GM12878 (cell line): ENCODE measurements around the gene PMPCA. TPM values are rescaled to one million over a fixed set of nuclear protein-coding genes. Genes with fewer than 3 reads are reported as not detected.
A peak's percentile ranks its signal among the peaks of the same experiment; 100 is the strongest.

ENCODE experiments used
- ATF3 ChIP-seq: IDR thresholded peaks from 2 replicates; pipeline ENCODE4 v1.6.1; 2011; ENCODE audit warnings: low read depth, mild to moderate bottlenecking, low read length, moderate library complexity, borderline replicate concordance; ENCODE audit errors: extremely low read depth
- BCL11A ChIP-seq: IDR thresholded peaks from 2 replicates; pipeline ENCODE4 v1.6.1; 2011; ENCODE audit warnings: low read depth, low read length
- BHLHE40 ChIP-seq, 2 experiments: fragments of 450-650 bp in 1 of 2; IDR thresholded peaks; 2 replicates each; pipeline ENCODE4 v1.6.1; 2011 to 2017; ENCODE audit warnings: low read depth in 2 of 2, borderline replicate concordance in 1 of 2, improper control_type of control experiment in 1 of 2, low read length in 1 of 2, mild to moderate bottlenecking in 1 of 2
- CBX3 ChIP-seq: fragments of 200-600 bp; sonication (generic); IDR thresholded peaks from 2 replicates; pipeline ENCODE4 v1.6.1; 2016; ENCODE audit warnings: low read depth, borderline replicate concordance
- E4F1 ChIP-seq: fragments of 450-650 bp; IDR thresholded peaks from 2 replicates; pipeline ENCODE4 v1.6.1; 2018; ENCODE audit warnings: borderline replicate concordance, mild to moderate bottlenecking; ENCODE audit not compliant: partially characterized antibody
- EGR1 ChIP-seq, 2 experiments: IDR thresholded peaks; 1 replicate in 1 of 2; 2 replicates in 1 of 2; pipeline ENCODE4 v1.6.1; 2011 to 2012; ENCODE audit warnings: low read depth in 2 of 2, low read length in 2 of 2, borderline replicate concordance in 1 of 2, mild to moderate bottlenecking in 1 of 2, moderate library complexity in 1 of 2
- GABPA ChIP-seq: IDR thresholded peaks from 2 replicates; pipeline ENCODE4 v1.6.1; 2014; ENCODE audit warnings: antibody characterized with exemption, low read depth, mild to moderate bottlenecking, inconsistent platforms
- HCFC1 ChIP-seq: fragments of 150-350 bp; IDR thresholded peaks from 2 replicates; pipeline ENCODE4 v1.6.1; 2014; ENCODE audit warnings: low read length
- JUNB ChIP-seq: IDR thresholded peaks from 2 replicates; pipeline ENCODE4 v1.6.1; 2016; ENCODE audit warnings: antibody characterized with exemption, mild to moderate bottlenecking
- MAX ChIP-seq: IDR thresholded peaks from 2 replicates; pipeline ENCODE4 v1.6.1; 2012; ENCODE audit warnings: low read depth, low read length, improper control_type of control experiment
- NKRF ChIP-seq: fragments of 450-650 bp; conservative IDR thresholded peaks from 2 replicates; pipeline ENCODE4 v1.6.1; 2017; ENCODE audit warnings: mild to moderate bottlenecking, moderate library complexity
- PBX3 ChIP-seq: IDR thresholded peaks from 2 replicates; pipeline ENCODE4 v1.6.1; 2011; ENCODE audit warnings: mild to moderate bottlenecking, low read depth, low read length, moderate library complexity; ENCODE audit not compliant: insufficient replicate concordance
- PRDM15 ChIP-seq: fragments of 450-650 bp; formaldehyde crosslinking; IDR thresholded peaks from 2 replicates; pipeline ENCODE4 v1.4.0; 2020; ENCODE audit warnings: mild to moderate bottlenecking, moderate library complexity
- RUNX3 ChIP-seq: IDR thresholded peaks from 2 replicates; pipeline ENCODE4 v1.6.1; 2012; ENCODE audit warnings: low read length, inconsistent platforms
- SIN3A ChIP-seq: IDR thresholded peaks from 2 replicates; pipeline ENCODE4 v1.6.1; 2012; ENCODE audit warnings: low read depth, low read length, improper control_type of control experiment
- TARDBP ChIP-seq: IDR thresholded peaks from 2 replicates; pipeline ENCODE4 v1.6.1; 2016; ENCODE audit warnings: borderline replicate concordance
- TCF12 ChIP-seq: IDR thresholded peaks from 2 replicates; pipeline ENCODE4 v1.6.1; 2011; ENCODE audit warnings: low read depth, mild to moderate bottlenecking, low read length
- ZBED1 ChIP-seq: IDR thresholded peaks from 2 replicates; pipeline ENCODE4 v1.6.1; 2016; ENCODE audit warnings: borderline replicate concordance
- polyA plus RNA-seq, 11 experiments: library from polyadenylated mRNA; depleted of rRNA in 4 of 11; unstranded in 6 of 11; stranded (reverse) in 5 of 11; fragments of >200 nt; fragmentation: Nextera tagmentation in 4 of 11; fragmentation: Illumina TruSeq in 1 of 11; extraction: Ambion mirVana in 4 of 11; extraction: Trizol in 1 of 11; gene quantifications; 1 replicate in 1 of 11; 2 replicates in 10 of 11; pipeline versions ENCODE4 v1.2.1 to v1.2.3, GENCODE V29; 2011 to 2016; ENCODE audit warnings: inconsistent platforms in 2 of 11, missing spikeins in 2 of 11, low read depth in 1 of 11
- total RNA-seq, 4 experiments: library from RNA; depleted of rRNA in 3 of 4; stranded (reverse); fragments of >200 nt in 3 of 4; fragmentation: Illumina TruSeq in 1 of 4; extraction: Trizol in 1 of 4; gene quantifications; 2 replicates each; pipeline versions ENCODE4 v1.2.1 to v1.2.3, GENCODE V29; 2013 to 2021

PMPCA gene
- total and polyA plus RNA-seq, 10 of the 15 experiments (the other 5 are each of a cell fraction or from before 2014, with no cell fraction given) = 8.1 to 137 (median 75.7) TPM

GRCh38 chr9:136410500-136411287 lies at the start of gene PMPCA, which contains the start of gene ENTR1 (continued):
- TF ChIP-seq PRDM15 (CRISPR knock-in tag) (no peak), GABPA (peak; percentile 90), PBX3 (no peak), ZBED1 (no peak), E4F1 (peak; percentile 23), SIN3A (peak; percentile 55; the same call in 1 of the 2 replicates), JUNB (no peak), HCFC1 (peak; percentile 76), BHLHE40 (IDR thresholded peaks at IDR 0.05; ENCODE audit: borderline replicate concordance in 1 of 2, low read depth in 2 of 2, low read length in 1 of 2) (peak; percentile 80 to 92), NKRF (peak; percentile 75), MAX (peak; percentile 73), EGR1 (IDR thresholded peaks at IDR 0.05; ENCODE audit: borderline replicate concordance in 1 of 2, low read depth in 2 of 2, low read length in 2 of 2) (peak; percentile 83 to 98), TCF12 (peak; percentile 76; the same call in 1 of the 2 replicates), BCL11A (0 out of 2 replicates have a peak, but pooled peaks have one; percentile 9), TARDBP (0 out of 2 replicates have a peak, but pooled peaks have one; percentile 40), ATF3 (no peak), CBX3 (no peak), RUNX3 (peak; percentile 44; the same call in 1 of the 2 replicates)
